ENCODE measurements around the gene PLAAT3. TPM values are rescaled to one million over a fixed set of nuclear protein-coding genes. Genes with fewer than 3 reads are reported as not detected.
"Not testable (repeated sequence)": the region's sequence is repeated elsewhere in the genome, so short reads cannot be mapped to it uniquely, and the experiment has no call there.

PLAAT3 gene
- total RNA-seq, 1 donor from 2014 or later: 2.3 TPM

GRCh38 chr11:63556404-63557013, 57.7 kb downstream of the PLAAT3 start:
- Mint-ChIP-seq H3K27ac (no peak overlapping the region), H3K4me1 (ENCODE audit: low read depth) (peaks cover 43% of the 10 kb centered on the region), H3K36me3 (ENCODE audit: low read depth) (peaks cover 3% of the 10 kb centered on the region), H3K9me3 (no peaks in the 10 kb centered on the region), H3K27me3 (ENCODE audit: insufficient read depth) (peaks cover 3% of the 10 kb centered on the region), H3K4me3 (no peak overlapping the region)
- intact Hi-C loops (cut with micrococcal nuclease): no loop called here
- no peak for DNase-seq (ENCODE audit: low spot score)

GRCh38 chr11:63554877-63555223, 59.4 kb downstream of the PLAAT3 start:
- H3K27ac Mint-ChIP-seq: no peak overlapping the region
- intact Hi-C loops (cut with micrococcal nuclease): loop anchor here (1.0 kb wide), 1 partner anchor 9 kb away; no protein-coding TSS in a partner anchor
- H3K4me1 Mint-ChIP-seq (ENCODE audit: low read depth): peaks cover 36% of the 10 kb centered on the region
- no peak overlapping the region for H3K4me3 Mint-ChIP-seq
- peaks cover 1% of the 10 kb centered on the region for H3K27me3 Mint-ChIP-seq (ENCODE audit: insufficient read depth)
- DNase-seq (ENCODE audit: low spot score): no peak
- H3K36me3 Mint-ChIP-seq (ENCODE audit: low read depth): peaks cover 3% of the 10 kb centered on the region
- H3K9me3 Mint-ChIP-seq: no peaks in the 10 kb centered on the region

GRCh38 chr11:63553759-63554158, 60.5 kb downstream of the PLAAT3 start:
- Mint-ChIP-seq H3K4me3 (peak overlapping the region; percentile 62), H3K36me3 (ENCODE audit: low read depth) (peaks cover 3% of the 10 kb centered on the region), H3K27me3 (ENCODE audit: insufficient read depth) (peaks cover 1% of the 10 kb centered on the region), H3K4me1 (ENCODE audit: low read depth) (peaks cover 35% of the 10 kb centered on the region), H3K27ac (peak overlapping the region; percentile 88), H3K9me3 (no peaks in the 10 kb centered on the region)
- intact Hi-C loops (cut with micrococcal nuclease): loop anchor here (1.0 kb wide), 3 partner anchors 11 to 18 kb away; no protein-coding TSS in a partner anchor
- peak; percentile 53 for DNase-seq (ENCODE audit: low spot score)

- Mint-ChIP-seq H3K36me3 (ENCODE audit: low read depth) (peaks cover 6% of the 10 kb centered on the region), H3K27me3 (ENCODE audit: insufficient read depth) (peaks cover 1% of the 10 kb centered on the region), H3K4me1 (ENCODE audit: low read depth) (peaks cover 35% of the 10 kb centered on the region), H3K27ac (peak overlapping the region; percentile 31), H3K9me3 (no peaks in the 10 kb centered on the region), H3K4me3 (peak overlapping the region; percentile 32)
- intact Hi-C loops (cut with micrococcal nuclease): loop anchor here (1.0 kb wide), 2 partner anchors 14 to 18 kb away; no protein-coding TSS in a partner anchor
- no peak for DNase-seq (ENCODE audit: low spot score)
Measured at GRCh38 chr11:63552921-63553320, 61.3 kb downstream of the PLAAT3 start.

DNA sequence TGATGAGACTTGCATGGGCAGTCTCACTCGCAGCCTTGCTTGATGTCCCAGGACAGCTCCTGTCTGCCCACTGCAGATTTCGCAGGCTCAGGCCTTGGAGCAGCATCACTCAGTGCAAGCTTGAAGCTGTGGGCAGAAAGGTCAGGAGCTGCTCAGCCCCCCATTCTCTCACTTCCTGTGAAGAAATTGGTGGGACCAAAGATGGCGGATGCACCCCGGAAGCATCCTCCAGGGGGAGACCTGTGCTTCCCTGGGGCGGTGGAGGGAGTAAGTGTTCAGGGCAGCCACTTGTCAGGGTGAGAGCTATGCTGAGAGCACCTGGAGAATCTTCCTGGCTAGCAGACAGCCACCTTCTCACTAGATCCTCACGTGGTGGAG, 62.4 kb downstream of the PLAAT3 start:
- Mint-ChIP-seq H3K36me3 (ENCODE audit: low read depth) (peaks cover 7% of the 10 kb centered on the region), H3K27me3 (ENCODE audit: insufficient read depth) (no peaks in the 10 kb centered on the region), H3K9me3 (no peaks in the 10 kb centered on the region), H3K4me3 (no peak overlapping the region), H3K27ac (no peak overlapping the region), H3K4me1 (ENCODE audit: low read depth) (peaks cover 35% of the 10 kb centered on the region)
- no peak for DNase-seq (ENCODE audit: low spot score)
- intact Hi-C loops (cut with micrococcal nuclease): no loop called here

GRCh38 chr11:63551091-63551888, 62.9 kb downstream of the PLAAT3 start:
- intact Hi-C loops (cut with micrococcal nuclease): no loop called here
- peak overlapping the region; percentile 49 for H3K27ac Mint-ChIP-seq
- no peak for DNase-seq (ENCODE audit: low spot score)
- no peaks in the 10 kb centered on the region for H3K27me3 Mint-ChIP-seq (ENCODE audit: insufficient read depth)
- no peaks in the 10 kb centered on the region for H3K9me3 Mint-ChIP-seq
- H3K36me3 Mint-ChIP-seq (ENCODE audit: low read depth): peaks cover 12% of the 10 kb centered on the region
- peak overlapping the region; percentile 25 for H3K4me3 Mint-ChIP-seq
- peaks cover 35% of the 10 kb centered on the region for H3K4me1 Mint-ChIP-seq (ENCODE audit: low read depth)

DNA sequence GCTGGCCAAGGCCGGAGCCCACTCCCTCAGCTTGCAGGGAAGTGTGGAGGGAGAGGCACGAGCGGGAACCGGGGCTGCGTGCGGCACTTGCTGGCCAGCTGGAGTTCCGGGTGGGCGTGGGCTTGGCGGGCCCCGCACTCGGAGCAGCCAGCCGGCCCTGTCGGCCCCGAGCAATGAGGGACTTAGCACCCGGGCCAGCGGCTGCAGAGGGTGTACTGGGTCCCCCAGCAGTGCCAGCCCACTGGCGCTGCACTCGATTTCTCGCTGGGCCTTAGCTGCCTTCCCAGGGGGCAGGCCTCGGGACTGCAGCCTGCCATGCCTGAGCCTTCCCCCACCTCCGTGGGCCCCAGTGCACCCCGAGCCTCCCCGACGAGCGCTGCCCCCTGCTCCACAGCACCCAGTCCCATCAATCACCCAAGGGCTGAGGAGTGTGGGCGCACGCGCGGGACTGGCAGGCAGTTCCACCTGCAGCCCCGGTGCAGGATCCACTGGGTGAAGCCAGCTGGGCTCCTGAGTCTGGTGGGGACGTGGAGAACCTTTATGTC, 64.0 kb downstream of the PLAAT3 start:
- H3K9me3 Mint-ChIP-seq; intact Hi-C loops (cut with micrococcal nuclease); H3K27me3 Mint-ChIP-seq (ENCODE audit: insufficient read depth); H3K4me3 Mint-ChIP-seq; H3K27ac Mint-ChIP-seq; DNase-seq (ENCODE audit: low spot score): not testable (repeated sequence)
- Mint-ChIP-seq H3K4me1 (ENCODE audit: low read depth) (peaks cover 35% of the 10 kb centered on the region), H3K36me3 (ENCODE audit: low read depth) (peaks cover 16% of the 10 kb centered on the region)

DNA sequence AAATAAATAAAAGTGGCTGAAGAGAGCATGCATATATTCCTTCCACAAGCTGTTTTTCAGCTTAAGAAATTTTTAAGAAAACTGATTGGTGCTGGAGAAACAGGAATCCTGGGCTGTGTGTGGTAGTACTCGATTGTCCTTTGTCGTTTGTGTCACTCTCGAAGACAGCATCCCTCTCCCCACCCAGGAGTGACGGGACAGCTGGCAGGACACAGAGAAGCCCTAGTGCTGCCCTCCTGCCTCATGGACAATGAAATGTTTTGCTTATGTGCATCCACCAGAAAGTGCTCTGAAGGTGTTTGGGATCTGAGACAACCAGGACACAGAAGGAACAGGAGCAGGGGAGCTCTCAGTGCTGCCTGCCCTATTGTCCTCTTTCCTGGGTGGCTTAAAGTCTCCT, 64.8 kb downstream of the PLAAT3 start:
- H3K27ac Mint-ChIP-seq: no peak overlapping the region
- no peaks in the 10 kb centered on the region for H3K9me3 Mint-ChIP-seq
- no peaks in the 10 kb centered on the region for H3K27me3 Mint-ChIP-seq (ENCODE audit: insufficient read depth)
- no peak for DNase-seq (ENCODE audit: low spot score)
- no peak overlapping the region for H3K4me3 Mint-ChIP-seq
- peaks cover 29% of the 10 kb centered on the region for H3K4me1 Mint-ChIP-seq (ENCODE audit: low read depth)
- H3K36me3 Mint-ChIP-seq (ENCODE audit: low read depth): peaks cover 20% of the 10 kb centered on the region
- intact Hi-C loops (cut with micrococcal nuclease): no loop called here

DNA sequence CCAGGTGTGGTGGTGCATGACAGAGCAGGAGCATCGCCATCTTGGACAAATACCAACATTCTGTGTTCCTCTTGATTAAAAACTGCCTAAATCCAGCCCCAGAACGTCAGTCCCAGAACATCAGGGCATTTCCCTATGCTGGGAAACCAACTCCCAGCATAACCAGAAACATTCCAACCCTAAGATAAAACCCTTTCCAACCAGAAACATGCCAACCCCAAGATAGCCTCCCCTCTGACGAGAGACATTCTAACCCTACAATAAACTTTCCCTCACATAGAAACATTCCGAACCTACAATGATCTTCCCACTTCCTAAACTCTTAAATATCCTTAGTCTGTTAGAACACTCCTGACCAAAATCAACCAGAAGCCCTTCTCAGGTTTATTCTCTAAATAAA, 66.1 kb downstream of the PLAAT3 start:
- intact Hi-C loops (cut with micrococcal nuclease): no loop called here
- H3K36me3 Mint-ChIP-seq (ENCODE audit: low read depth): peaks cover 27% of the 10 kb centered on the region
- H3K27ac Mint-ChIP-seq: no peak overlapping the region
- peaks cover 24% of the 10 kb centered on the region for H3K4me1 Mint-ChIP-seq (ENCODE audit: low read depth)
- no peak overlapping the region for H3K4me3 Mint-ChIP-seq
- DNase-seq (ENCODE audit: low spot score): no peak
- H3K27me3 Mint-ChIP-seq (ENCODE audit: insufficient read depth): no peaks in the 10 kb centered on the region
- H3K9me3 Mint-ChIP-seq: no peaks in the 10 kb centered on the region

GRCh38 chr11:63547061-63547460, 67.2 kb downstream of the PLAAT3 start:
- no peaks in the 10 kb centered on the region for H3K27me3 Mint-ChIP-seq (ENCODE audit: insufficient read depth)
- intact Hi-C loops (cut with micrococcal nuclease): no loop called here
- peaks cover 32% of the 10 kb centered on the region for H3K36me3 Mint-ChIP-seq (ENCODE audit: low read depth)
- no peak overlapping the region for H3K27ac Mint-ChIP-seq
- no peak for DNase-seq (ENCODE audit: low spot score)
- peaks cover 16% of the 10 kb centered on the region for H3K4me1 Mint-ChIP-seq (ENCODE audit: low read depth)
- no peak overlapping the region for H3K4me3 Mint-ChIP-seq
- H3K9me3 Mint-ChIP-seq: no peaks in the 10 kb centered on the region

DNA sequence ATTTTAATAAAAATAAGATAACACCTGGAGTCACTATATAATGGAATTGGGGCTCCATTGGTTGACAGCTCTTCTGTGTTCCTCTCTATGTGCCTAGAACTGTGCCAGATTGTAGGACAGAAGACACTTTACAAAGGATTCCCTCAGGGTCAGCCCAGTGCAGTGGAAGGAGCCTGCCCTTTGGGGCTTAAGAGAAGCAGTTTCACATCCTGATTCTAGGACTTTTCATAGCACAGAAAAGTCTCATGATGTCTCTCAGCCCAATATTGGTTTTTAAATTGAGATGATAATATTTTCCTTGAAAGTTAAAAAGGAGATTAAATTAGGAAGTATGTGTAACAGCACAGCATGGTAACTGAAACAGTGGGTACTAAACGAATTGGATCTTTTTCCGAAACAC, 70.5 kb downstream of the PLAAT3 start:
- Mint-ChIP-seq H3K4me3 (no peak overlapping the region), H3K9me3 (no peaks in the 10 kb centered on the region), H3K36me3 (ENCODE audit: low read depth) (peaks cover 43% of the 10 kb centered on the region), H3K27ac (no peak overlapping the region), H3K27me3 (ENCODE audit: insufficient read depth) (no peaks in the 10 kb centered on the region), H3K4me1 (ENCODE audit: low read depth) (peaks cover 10% of the 10 kb centered on the region)
- no peak for DNase-seq (ENCODE audit: low spot score)
- intact Hi-C loops (cut with micrococcal nuclease): no loop called here

DNA sequence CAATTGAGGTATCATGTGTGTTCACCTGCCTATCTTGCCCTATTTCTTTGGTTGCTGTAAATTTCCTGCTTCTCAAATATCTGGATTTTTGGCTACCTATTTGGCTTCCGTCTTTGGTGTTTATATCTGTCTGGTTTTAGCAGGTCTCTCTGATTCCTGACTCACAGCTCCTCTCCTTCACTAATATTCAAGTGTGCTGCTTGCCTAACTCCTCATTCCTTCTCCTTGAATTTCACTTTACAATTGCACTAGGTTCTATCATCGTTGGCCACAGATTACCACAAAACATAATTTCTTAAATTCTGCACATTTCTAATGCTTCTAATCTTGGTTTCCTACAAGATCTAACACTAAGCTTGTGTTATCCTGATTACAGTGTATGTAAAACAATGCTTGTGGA, 71.7 kb downstream of the PLAAT3 start:
- intact Hi-C loops (cut with micrococcal nuclease): not testable (repeated sequence)

More for the DNA sequence above, 71.7 kb downstream of the PLAAT3 start:
- H3K9me3 Mint-ChIP-seq; DNase-seq (ENCODE audit: low spot score); H3K27me3 Mint-ChIP-seq (ENCODE audit: insufficient read depth); H3K4me3 Mint-ChIP-seq; H3K27ac Mint-ChIP-seq: not testable (repeated sequence)
- H3K36me3 Mint-ChIP-seq (ENCODE audit: low read depth): peaks cover 40% of the 10 kb centered on the region
- peaks cover 22% of the 10 kb centered on the region for H3K4me1 Mint-ChIP-seq (ENCODE audit: low read depth)

Data from activated T-helper 1 cell treated with anti-CD3 and anti-CD28 coated beads, Interleukin-12 subunit alpha, Interleukin-12 subunit beta, Interleukin-2, Interleukin-4 antibody, amounts not matched to agents 30 ng/mL and 10 ng/mL and 1 ng/mL, durations not matched to agents 14 hours and 24 hours and 36 hours (primary cell).